ENCODE data around the gene SIPA1. TPM values are rescaled to one million over a fixed set of nuclear protein-coding genes. Genes with fewer than 3 reads are reported as not detected.

Gene SIPA1
- total RNA-seq, 4 donors from 2014 or later = 22.4 to 174 (median 30.9) TPM

Small RNA genes lying within 50 kb of the gene (small RNA-seq; reads per million reads assigned to genes)
- 0 reads per million in 4 donors for gene MIR4489
- 0 to 0.42 (median 0) reads per million in 4 donors for gene MIR4690
- 0 reads per million in 4 donors for gene RN7SL309P

Other genes starting within 250 kb of the SIPA1 start
- 100 to 1,000 TPM; 370 to 782 (median 680) TPM for gene NEAT1, start 215.3 kb upstream of the SIPA1 start, total RNA-seq
- gene MALAT1, start 139.1 kb upstream of the SIPA1 start, total RNA-seq = over 10,000 TPM; 17,948 to 48,028 (median 23,406) TPM
- gene SCYL1, start 113.0 kb upstream of the SIPA1 start, total RNA-seq = 10 to 100 TPM; 41.0 to 78.4 (median 69.2) TPM
- gene LTBP3, start 79.7 kb upstream of the SIPA1 start, total RNA-seq = 100 to 1,000 TPM in 2 of 4 donors, 10 to 100 TPM in 2; 48.7 to 467 (median 140) TPM
- gene ZNRD2, start 67.6 kb upstream of the SIPA1 start, total RNA-seq = 10 to 100 TPM in 3 of 4 donors, 1 to 10 TPM in 1; 6.4 to 38.4 (median 27.9) TPM
- 100 to 1,000 TPM in 1 of 4 donors, 10 to 100 TPM in 3; 25.2 to 254 (median 51.6) TPM for gene FAM89B, start 65.6 kb upstream of the SIPA1 start, total RNA-seq
- gene EHBP1L1, start 62.0 kb upstream of the SIPA1 start, total RNA-seq = 100 to 1,000 TPM in 2 of 4 donors, 10 to 100 TPM in 2; 90.2 to 215 (median 106) TPM
- 1 to 10 TPM in 1 of 4 donors, under 1 TPM in 1, not detected in 2; 0.27 to 1.6 TPM for gene KCNK7, start 42.3 kb upstream of the SIPA1 start, total RNA-seq
- gene MAP3K11, start 23.9 kb upstream of the SIPA1 start, total RNA-seq = 100 to 1,000 TPM in 2 of 4 donors, 10 to 100 TPM in 2; 82.3 to 211 (median 94.8) TPM
- 10 to 100 TPM; 56.4 to 89.0 (median 62.4) TPM for gene PCNX3, start 22.3 kb upstream of the SIPA1 start, total RNA-seq
- gene RELA, start 24.8 kb downstream of the SIPA1 start, total RNA-seq = 10 to 100 TPM; 45.8 to 95.8 (median 58.4) TPM
- 100 to 1,000 TPM in 1 of 4 donors, 10 to 100 TPM in 3; 51.6 to 203 (median 74.1) TPM for gene KAT5, start 74.2 kb downstream of the SIPA1 start, total RNA-seq
- 100 to 1,000 TPM in 2 of 4 donors, 10 to 100 TPM in 2; 70.2 to 231 (median 111) TPM for gene RNASEH2C, start 82.7 kb downstream of the SIPA1 start, total RNA-seq
- gene AP5B1, start 142.9 kb downstream of the SIPA1 start, total RNA-seq = 10 to 100 TPM; 24.9 to 33.7 (median 28.2) TPM
- gene OVOL1, start 149.0 kb downstream of the SIPA1 start, total RNA-seq = 10 to 100 TPM; 19.9 to 44.8 (median 33.8) TPM
- 10 to 100 TPM in 1 of 4 donors, 1 to 10 TPM in 1, under 1 TPM in 1, not detected in 1; 0.60 to 10.0 (median 1.6) TPM for gene SNX32, start 195.9 kb downstream of the SIPA1 start, total RNA-seq
- gene CFL1, start 220.1 kb downstream of the SIPA1 start, total RNA-seq = 1,000 to 10,000 TPM; 1,308 to 1,852 (median 1,703) TPM
- gene MUS81, start 222.3 kb downstream of the SIPA1 start, total RNA-seq = 100 to 1,000 TPM in 1 of 4 donors, 10 to 100 TPM in 3; 58.3 to 191 (median 81.2) TPM
- 10 to 100 TPM; 15.2 to 34.4 (median 25.1) TPM for gene EFEMP2, start 234.7 kb downstream of the SIPA1 start, total RNA-seq
- 1 to 10 TPM in 2 of 4 donors, not detected in 2; 1.1 to 1.8 TPM for gene CTSW, start 241.7 kb downstream of the SIPA1 start, total RNA-seq

All from transverse colon (tissue), 4 donors.